Measurements from ENCODE around the gene GRM7. TPM values are rescaled to one million over a fixed set of nuclear protein-coding genes. Genes with fewer than 3 reads are reported as not detected.

Gene GRM7
- polyA plus RNA-seq, 4 donors: 0.01 to 0.30 TPM; not detected in 2

DNA sequence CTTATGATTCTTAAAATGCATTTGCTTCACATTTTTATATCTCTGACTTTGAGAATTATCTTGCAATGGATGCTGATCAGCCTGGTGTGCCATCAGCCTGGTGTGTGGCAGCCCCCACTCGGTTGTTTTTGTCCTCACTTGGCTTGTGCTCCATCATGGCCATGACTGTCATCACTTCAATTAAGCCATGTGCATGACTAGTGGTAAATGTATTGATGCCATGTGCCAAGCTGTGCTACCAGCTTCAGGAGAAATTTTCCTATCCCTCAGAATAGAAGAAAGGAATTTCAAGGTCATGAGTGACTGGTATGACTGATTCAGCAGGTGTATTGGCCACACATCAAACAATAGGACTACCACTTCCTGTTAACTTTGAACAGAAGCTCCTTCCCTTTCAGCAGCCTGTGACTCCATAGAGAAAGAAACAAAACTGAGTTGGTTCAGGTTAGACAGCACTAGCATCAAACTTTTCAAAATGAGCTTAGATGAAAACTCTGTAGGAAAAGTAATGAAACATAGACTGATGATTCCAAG lies 251.7 kb downstream of the GRM7 start:
- no peak for DNase-seq
- no peaks in the 10 kb centered on the region for H3K36me3 ChIP-seq (ENCODE audit: control insufficient read depth in 3 of 3, insufficient read depth in 2 of 3, low read depth in 1 of 3, low read length in 3 of 3)
- H3K4me1 ChIP-seq (ENCODE audit: control insufficient read depth in 3 of 3, insufficient read depth in 2 of 3, low read depth in 1 of 3, low read length in 2 of 3): no peaks in the 10 kb centered on the region
- H3K27ac ChIP-seq (ENCODE audit: low read depth in 1 of 3, low read length in 2 of 3): no peak overlapping the region
- 57 to 87% (median 70%) methylated on average over 1 of the region's 1 CpG for WGBS, 3 donors
- no peak for FAIRE-seq
- H3K4me3 ChIP-seq (ENCODE audit: low read depth in 1 of 3, low read length in 3 of 3): no peak overlapping the region
- H3K27me3 ChIP-seq (ENCODE audit: control insufficient read depth in 3 of 3, insufficient read depth in 3 of 3, low read length in 3 of 3): no peaks in the 10 kb centered on the region
- H3K9me3 ChIP-seq (ENCODE audit: control insufficient read depth in 2 of 2, insufficient read depth in 1 of 2, low read depth in 1 of 2, low read length in 1 of 2): no peaks in the 10 kb centered on the region

DNA sequence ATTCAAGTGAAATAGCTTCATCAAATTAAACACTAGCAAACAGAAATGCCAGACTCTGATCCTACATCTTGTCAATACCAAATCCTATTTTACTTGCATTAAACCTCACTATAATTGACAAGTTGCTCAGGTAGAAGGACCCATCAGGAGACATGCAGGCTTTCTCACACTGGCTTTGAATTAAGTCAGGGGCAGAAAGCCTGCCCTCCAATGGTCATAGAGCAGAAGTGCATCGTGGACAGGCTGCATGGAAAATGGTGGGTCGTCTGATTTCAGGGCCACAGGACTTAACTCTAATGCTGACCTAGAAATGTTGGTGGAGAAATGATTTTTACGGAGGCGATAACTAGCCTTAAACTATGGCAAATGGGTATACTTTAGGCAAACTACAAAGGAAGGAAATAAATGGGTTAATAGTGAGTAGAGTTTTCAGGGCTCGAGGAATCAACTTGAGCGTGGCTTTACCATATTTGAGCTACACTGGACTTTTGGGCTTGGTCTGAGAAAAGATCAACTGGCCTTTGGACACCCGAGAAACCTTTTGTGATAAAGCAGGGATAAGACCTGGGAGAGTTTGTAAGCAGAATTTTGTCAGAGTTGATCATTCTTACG lies 283.9 kb downstream of the GRM7 start:
- 68 to 69% (median 68%) methylated on average over 8 of the region's 8 CpGs for WGBS, 3 donors
- Histone ChIP-seq H3K4me1 (ENCODE audit: control insufficient read depth in 3 of 3, insufficient read depth in 2 of 3, low read depth in 1 of 3, low read length in 2 of 3) (no peaks in the 10 kb centered on the region), H3K27ac (ENCODE audit: low read depth in 1 of 3, low read length in 2 of 3) (no peak overlapping the region), H3K36me3 (ENCODE audit: control insufficient read depth in 3 of 3, insufficient read depth in 2 of 3, low read depth in 1 of 3, low read length in 3 of 3) (no peaks in the 10 kb centered on the region), H3K27me3 (ENCODE audit: control insufficient read depth in 3 of 3, insufficient read depth in 3 of 3, low read length in 3 of 3) (no peaks in the 10 kb centered on the region), H3K4me3 (ENCODE audit: low read depth in 1 of 3, low read length in 3 of 3) (no peak overlapping the region), H3K9me3 (ENCODE audit: control insufficient read depth in 2 of 2, insufficient read depth in 1 of 2, low read depth in 1 of 2, low read length in 1 of 2) (no peaks in the 10 kb centered on the region)
- peak in 1 of 2 donors; percentile 2 for DNase-seq
- FAIRE-seq: no peak

DNA sequence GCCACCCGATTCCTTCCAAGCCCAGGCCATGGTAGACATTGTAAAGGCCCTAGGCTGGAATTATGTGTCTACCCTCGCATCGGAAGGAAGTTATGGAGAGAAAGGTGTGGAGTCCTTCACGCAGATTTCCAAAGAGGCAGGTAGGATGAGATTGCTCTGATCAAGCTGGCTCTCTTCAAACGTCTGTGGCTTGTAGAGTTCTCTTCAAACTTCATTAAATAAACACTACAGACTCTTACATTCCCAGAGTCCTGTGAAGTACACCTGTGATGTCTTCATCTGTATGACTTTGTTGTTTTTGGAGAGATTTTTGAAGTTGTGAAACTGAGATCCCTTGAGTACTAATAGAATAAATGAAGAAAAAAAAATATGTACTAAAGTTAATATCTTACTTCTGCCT lies 285.6 kb downstream of the GRM7 start:
- FAIRE-seq (no peak), DNase-seq (no peak)
- no peaks in the 10 kb centered on the region for H3K36me3 ChIP-seq (ENCODE audit: control insufficient read depth in 3 of 3, insufficient read depth in 2 of 3, low read depth in 1 of 3, low read length in 3 of 3)
- no peak overlapping the region for H3K27ac ChIP-seq (ENCODE audit: low read depth in 1 of 3, low read length in 2 of 3)
- 78 to 85% (median 83%) methylated on average over 5 of the region's 5 CpGs for WGBS, 3 donors
- H3K27me3 ChIP-seq (ENCODE audit: control insufficient read depth in 3 of 3, insufficient read depth in 3 of 3, low read length in 3 of 3): no peaks in the 10 kb centered on the region
- no peaks in the 10 kb centered on the region for H3K9me3 ChIP-seq (ENCODE audit: control insufficient read depth in 2 of 2, insufficient read depth in 1 of 2, low read depth in 1 of 2, low read length in 1 of 2)
- H3K4me1 ChIP-seq (ENCODE audit: control insufficient read depth in 3 of 3, insufficient read depth in 2 of 3, low read depth in 1 of 3, low read length in 2 of 3): no peaks in the 10 kb centered on the region
- H3K4me3 ChIP-seq (ENCODE audit: low read depth in 1 of 3, low read length in 3 of 3): no peak overlapping the region

DNA sequence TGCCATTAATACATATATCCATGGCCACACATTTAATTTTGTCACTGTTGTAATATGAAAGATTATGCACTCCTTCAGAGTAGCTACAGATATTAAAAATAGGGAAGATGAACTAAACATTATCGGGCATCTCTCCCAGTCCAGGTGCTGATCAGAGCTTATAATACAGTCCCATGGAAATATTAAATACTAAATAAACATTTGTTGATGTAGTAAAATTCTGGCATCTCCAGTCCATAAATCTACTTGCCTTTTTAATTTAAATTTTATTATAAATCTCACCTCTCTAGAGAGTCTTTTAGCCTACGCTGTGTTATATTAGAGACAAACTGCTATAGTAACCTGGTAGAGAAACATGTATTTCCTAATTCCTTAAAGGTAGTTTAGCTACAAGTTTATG lies 297.6 kb downstream of the GRM7 start:
- Histone ChIP-seq H3K4me3 (ENCODE audit: low read depth in 1 of 3, low read length in 3 of 3) (no peak overlapping the region), H3K27me3 (ENCODE audit: control insufficient read depth in 3 of 3, insufficient read depth in 3 of 3, low read length in 3 of 3) (no peaks in the 10 kb centered on the region), H3K4me1 (ENCODE audit: control insufficient read depth in 3 of 3, insufficient read depth in 2 of 3, low read depth in 1 of 3, low read length in 2 of 3) (no peaks in the 10 kb centered on the region), H3K27ac (ENCODE audit: low read depth in 1 of 3, low read length in 2 of 3) (no peak overlapping the region), H3K9me3 (ENCODE audit: control insufficient read depth in 2 of 2, insufficient read depth in 1 of 2, low read depth in 1 of 2, low read length in 1 of 2) (no peaks in the 10 kb centered on the region), H3K36me3 (ENCODE audit: control insufficient read depth in 3 of 3, insufficient read depth in 2 of 3, low read depth in 1 of 3, low read length in 3 of 3) (no peaks in the 10 kb centered on the region)
- FAIRE-seq (no peak), DNase-seq (no peak)
- WGBS, 3 donors: 88 to 96% (median 91%) methylated on average over 2 of the region's 2 CpGs

DNA sequence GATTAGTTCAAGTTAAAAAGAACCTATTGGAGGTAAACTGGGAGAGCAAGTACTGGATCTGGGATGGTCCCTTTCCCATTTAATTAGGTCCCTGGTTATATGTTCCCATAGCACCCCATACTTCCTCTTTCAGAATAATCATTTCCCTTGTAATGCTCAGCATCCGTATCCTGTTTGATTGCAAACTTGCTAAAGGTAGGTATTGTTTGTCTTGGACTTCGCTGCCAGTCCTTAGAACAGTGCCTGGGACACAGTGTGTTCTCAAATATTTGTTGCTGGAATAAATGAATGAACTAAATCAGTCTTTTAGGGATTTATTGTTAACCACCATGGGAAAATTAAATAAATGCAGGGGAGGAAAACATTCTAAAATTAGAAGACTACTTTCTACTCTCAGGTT lies 299.8 kb downstream of the GRM7 start:
- Histone ChIP-seq H3K27ac (ENCODE audit: low read depth in 1 of 3, low read length in 2 of 3) (no peak overlapping the region), H3K9me3 (ENCODE audit: control insufficient read depth in 2 of 2, insufficient read depth in 1 of 2, low read depth in 1 of 2, low read length in 1 of 2) (no peaks in the 10 kb centered on the region), H3K36me3 (ENCODE audit: control insufficient read depth in 3 of 3, insufficient read depth in 2 of 3, low read depth in 1 of 3, low read length in 3 of 3) (no peaks in the 10 kb centered on the region), H3K27me3 (ENCODE audit: control insufficient read depth in 3 of 3, insufficient read depth in 3 of 3, low read length in 3 of 3) (no peaks in the 10 kb centered on the region), H3K4me1 (ENCODE audit: control insufficient read depth in 3 of 3, insufficient read depth in 2 of 3, low read depth in 1 of 3, low read length in 2 of 3) (no peaks in the 10 kb centered on the region), H3K4me3 (ENCODE audit: low read depth in 1 of 3, low read length in 3 of 3) (no peak overlapping the region)
- WGBS, 3 donors: 53 to 77% (median 55%) methylated on average over 2 of the region's 2 CpGs
- no peak for FAIRE-seq
- DNase-seq: no peak

DNA sequence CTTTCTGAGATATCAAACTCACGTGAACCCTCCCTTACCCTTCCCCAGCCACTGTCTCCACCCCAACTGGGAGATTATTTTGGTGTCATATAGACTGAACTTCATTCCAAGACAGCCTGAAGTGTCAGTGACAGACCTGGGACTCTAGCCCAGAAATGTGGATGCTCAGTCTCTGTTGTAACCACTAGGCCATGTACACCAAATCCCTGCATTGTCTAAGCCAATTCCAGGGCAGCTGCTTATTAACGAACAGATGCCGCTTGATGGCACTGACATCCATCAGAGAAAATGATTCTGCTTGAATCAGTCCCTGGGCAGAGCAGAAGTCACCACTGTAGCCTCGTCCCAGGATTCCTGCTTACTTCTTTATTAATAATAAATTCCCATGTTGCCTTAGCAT lies 305.5 kb downstream of the GRM7 start:
- no peaks in the 10 kb centered on the region for H3K36me3 ChIP-seq (ENCODE audit: control insufficient read depth in 3 of 3, insufficient read depth in 2 of 3, low read depth in 1 of 3, low read length in 3 of 3)
- 73 to 78% (median 77%) methylated on average over 4 of the region's 4 CpGs for WGBS, 3 donors
- no peak overlapping the region for H3K4me3 ChIP-seq (ENCODE audit: low read depth in 1 of 3, low read length in 3 of 3)

DNA sequence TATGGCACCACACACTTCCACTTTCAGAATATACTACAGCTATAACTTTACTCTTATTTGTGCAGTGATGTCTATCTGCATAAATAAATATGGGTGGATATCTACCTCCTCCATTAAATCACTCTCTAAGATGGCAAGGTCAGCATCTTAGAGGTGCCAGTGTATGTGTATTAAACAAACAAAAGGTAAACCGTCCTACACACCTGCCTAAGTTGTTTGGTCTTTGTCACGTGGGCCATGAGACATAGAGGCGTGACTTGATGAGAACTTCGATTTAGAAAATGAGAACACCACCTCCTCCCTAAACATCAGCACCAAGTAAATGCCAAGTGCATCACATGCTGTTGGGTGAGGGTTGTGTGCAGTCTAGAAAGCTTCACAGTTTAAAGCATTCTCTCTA lies 310.6 kb downstream of the GRM7 start:
- no peaks in the 10 kb centered on the region for H3K27me3 ChIP-seq (ENCODE audit: control insufficient read depth in 3 of 3, insufficient read depth in 3 of 3, low read length in 3 of 3)
- H3K36me3 ChIP-seq (ENCODE audit: control insufficient read depth in 3 of 3, insufficient read depth in 2 of 3, low read depth in 1 of 3, low read length in 3 of 3): no peaks in the 10 kb centered on the region
- FAIRE-seq (no peak), DNase-seq (no peak)
- H3K4me1 ChIP-seq (ENCODE audit: control insufficient read depth in 3 of 3, insufficient read depth in 2 of 3, low read depth in 1 of 3, low read length in 2 of 3): no peaks in the 10 kb centered on the region
- 41 to 62% (median 57%) methylated on average over 4 of the region's 4 CpGs for WGBS, 3 donors
- H3K27ac ChIP-seq (ENCODE audit: low read depth in 1 of 3, low read length in 2 of 3): no peak overlapping the region
- no peak overlapping the region for H3K4me3 ChIP-seq (ENCODE audit: low read depth in 1 of 3, low read length in 3 of 3)
- no peaks in the 10 kb centered on the region for H3K9me3 ChIP-seq (ENCODE audit: control insufficient read depth in 2 of 2, insufficient read depth in 1 of 2, low read depth in 1 of 2, low read length in 1 of 2)

More for the DNA sequence above, 305.5 kb downstream of the GRM7 start:
- FAIRE-seq (no peak), DNase-seq (no peak)
- H3K27me3 ChIP-seq (ENCODE audit: control insufficient read depth in 3 of 3, insufficient read depth in 3 of 3, low read length in 3 of 3): no peaks in the 10 kb centered on the region
- H3K9me3 ChIP-seq (ENCODE audit: control insufficient read depth in 2 of 2, insufficient read depth in 1 of 2, low read depth in 1 of 2, low read length in 1 of 2): no peaks in the 10 kb centered on the region
- H3K4me1 ChIP-seq (ENCODE audit: control insufficient read depth in 3 of 3, insufficient read depth in 2 of 3, low read depth in 1 of 3, low read length in 2 of 3): no peaks in the 10 kb centered on the region
- no peak overlapping the region for H3K27ac ChIP-seq (ENCODE audit: low read depth in 1 of 3, low read length in 2 of 3)

DNA sequence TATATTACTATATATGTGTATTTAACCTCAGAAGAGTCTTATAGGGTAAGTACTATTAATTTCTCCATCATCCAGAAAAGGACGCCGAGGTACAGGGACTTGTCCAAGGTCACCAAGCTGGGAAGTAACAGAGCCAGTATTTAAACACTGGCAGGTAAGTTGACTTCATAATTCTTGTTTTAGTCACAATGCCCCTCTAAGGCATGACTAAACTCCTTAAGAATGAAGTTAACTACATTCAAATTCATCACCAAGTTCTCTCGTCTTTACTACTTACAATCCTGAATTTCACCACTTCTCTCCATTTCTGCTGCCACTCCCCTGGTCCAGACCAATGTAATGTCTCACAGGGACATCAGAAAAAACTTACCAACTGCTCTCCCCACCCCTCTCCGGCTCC lies 312.1 kb downstream of the GRM7 start:
- H3K36me3 ChIP-seq (ENCODE audit: control insufficient read depth in 3 of 3, insufficient read depth in 2 of 3, low read depth in 1 of 3, low read length in 3 of 3): no peaks in the 10 kb centered on the region
- H3K4me3 ChIP-seq (ENCODE audit: low read depth in 1 of 3, low read length in 3 of 3): no peak overlapping the region
- WGBS, 3 donors: 75 to 85% (median 78%) methylated on average over 4 of the region's 4 CpGs
- no peak for FAIRE-seq
- H3K4me1 ChIP-seq (ENCODE audit: control insufficient read depth in 3 of 3, insufficient read depth in 2 of 3, low read depth in 1 of 3, low read length in 2 of 3): no peaks in the 10 kb centered on the region
- no peaks in the 10 kb centered on the region for H3K27me3 ChIP-seq (ENCODE audit: control insufficient read depth in 3 of 3, insufficient read depth in 3 of 3, low read length in 3 of 3)
- H3K9me3 ChIP-seq (ENCODE audit: control insufficient read depth in 2 of 2, insufficient read depth in 1 of 2, low read depth in 1 of 2, low read length in 1 of 2): no peaks in the 10 kb centered on the region
- DNase-seq: no peak
- H3K27ac ChIP-seq (ENCODE audit: low read depth in 1 of 3, low read length in 2 of 3): no peak overlapping the region

DNA sequence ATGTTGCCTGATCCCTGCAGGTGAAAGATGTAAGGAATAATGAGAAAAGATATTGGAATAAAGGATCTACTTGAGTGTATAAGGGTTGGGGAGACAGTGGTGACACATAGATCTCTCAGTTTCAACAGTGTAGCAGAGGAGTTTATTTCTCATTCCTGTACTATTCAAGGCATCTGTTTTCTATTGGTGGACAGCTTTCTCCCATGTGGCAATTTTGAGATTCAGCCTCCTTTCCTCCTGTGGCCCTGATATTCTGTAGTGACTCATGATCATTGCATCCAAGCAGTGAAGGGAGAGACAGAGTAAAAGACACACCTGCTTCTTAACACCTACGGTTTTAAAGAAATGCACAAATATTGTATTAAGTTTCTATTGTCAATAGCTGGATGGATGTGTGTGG lies 327.6 kb downstream of the GRM7 start:
- H3K36me3 ChIP-seq (ENCODE audit: control insufficient read depth in 3 of 3, insufficient read depth in 2 of 3, low read depth in 1 of 3, low read length in 3 of 3): no peaks in the 10 kb centered on the region
- no peak for FAIRE-seq
- H3K4me1 ChIP-seq (ENCODE audit: control insufficient read depth in 3 of 3, insufficient read depth in 2 of 3, low read depth in 1 of 3, low read length in 2 of 3): no peaks in the 10 kb centered on the region
- 67 to 84% (median 80%) methylated on average over 1 of the region's 1 CpG for WGBS, 3 donors
- H3K27ac ChIP-seq (ENCODE audit: low read depth in 1 of 3, low read length in 2 of 3): no peak overlapping the region
- H3K4me3 ChIP-seq (ENCODE audit: low read depth in 1 of 3, low read length in 3 of 3): no peak overlapping the region
- H3K9me3 ChIP-seq (ENCODE audit: control insufficient read depth in 2 of 2, insufficient read depth in 1 of 2, low read depth in 1 of 2, low read length in 1 of 2): no peaks in the 10 kb centered on the region
- DNase-seq: no peak
- H3K27me3 ChIP-seq (ENCODE audit: control insufficient read depth in 3 of 3, insufficient read depth in 3 of 3, low read length in 3 of 3): no peaks in the 10 kb centered on the region
